ENCODE measurements around the gene FZD8.
A peak's percentile ranks its signal among the peaks of the same experiment; 100 is the strongest.

- TF ChIP-seq, protein P1, sequence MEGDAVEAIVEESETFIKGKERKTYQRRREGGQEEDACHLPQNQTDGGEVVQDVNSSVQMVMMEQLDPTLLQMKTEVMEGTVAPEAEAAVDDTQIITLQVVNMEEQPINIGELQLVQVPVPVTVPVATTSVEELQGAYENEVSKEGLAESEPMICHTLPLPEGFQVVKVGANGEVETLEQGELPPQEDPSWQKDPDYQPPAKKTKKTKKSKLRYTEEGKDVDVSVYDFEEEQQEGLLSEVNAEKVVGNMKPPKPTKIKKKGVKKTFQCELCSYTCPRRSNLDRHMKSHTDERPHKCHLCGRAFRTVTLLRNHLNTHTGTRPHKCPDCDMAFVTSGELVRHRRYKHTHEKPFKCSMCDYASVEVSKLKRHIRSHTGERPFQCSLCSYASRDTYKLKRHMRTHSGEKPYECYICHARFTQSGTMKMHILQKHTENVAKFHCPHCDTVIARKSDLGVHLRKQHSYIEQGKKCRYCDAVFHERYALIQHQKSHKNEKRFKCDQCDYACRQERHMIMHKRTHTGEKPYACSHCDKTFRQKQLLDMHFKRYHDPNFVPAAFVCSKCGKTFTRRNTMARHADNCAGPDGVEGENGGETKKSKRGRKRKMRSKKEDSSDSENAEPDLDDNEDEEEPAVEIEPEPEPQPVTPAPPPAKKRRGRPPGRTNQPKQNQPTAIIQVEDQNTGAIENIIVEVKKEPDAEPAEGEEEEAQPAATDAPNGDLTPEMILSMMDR (IDR thresholded peaks at IDR 0.05), result peak; percentile 17
- TF ChIP-seq, protein P2, sequence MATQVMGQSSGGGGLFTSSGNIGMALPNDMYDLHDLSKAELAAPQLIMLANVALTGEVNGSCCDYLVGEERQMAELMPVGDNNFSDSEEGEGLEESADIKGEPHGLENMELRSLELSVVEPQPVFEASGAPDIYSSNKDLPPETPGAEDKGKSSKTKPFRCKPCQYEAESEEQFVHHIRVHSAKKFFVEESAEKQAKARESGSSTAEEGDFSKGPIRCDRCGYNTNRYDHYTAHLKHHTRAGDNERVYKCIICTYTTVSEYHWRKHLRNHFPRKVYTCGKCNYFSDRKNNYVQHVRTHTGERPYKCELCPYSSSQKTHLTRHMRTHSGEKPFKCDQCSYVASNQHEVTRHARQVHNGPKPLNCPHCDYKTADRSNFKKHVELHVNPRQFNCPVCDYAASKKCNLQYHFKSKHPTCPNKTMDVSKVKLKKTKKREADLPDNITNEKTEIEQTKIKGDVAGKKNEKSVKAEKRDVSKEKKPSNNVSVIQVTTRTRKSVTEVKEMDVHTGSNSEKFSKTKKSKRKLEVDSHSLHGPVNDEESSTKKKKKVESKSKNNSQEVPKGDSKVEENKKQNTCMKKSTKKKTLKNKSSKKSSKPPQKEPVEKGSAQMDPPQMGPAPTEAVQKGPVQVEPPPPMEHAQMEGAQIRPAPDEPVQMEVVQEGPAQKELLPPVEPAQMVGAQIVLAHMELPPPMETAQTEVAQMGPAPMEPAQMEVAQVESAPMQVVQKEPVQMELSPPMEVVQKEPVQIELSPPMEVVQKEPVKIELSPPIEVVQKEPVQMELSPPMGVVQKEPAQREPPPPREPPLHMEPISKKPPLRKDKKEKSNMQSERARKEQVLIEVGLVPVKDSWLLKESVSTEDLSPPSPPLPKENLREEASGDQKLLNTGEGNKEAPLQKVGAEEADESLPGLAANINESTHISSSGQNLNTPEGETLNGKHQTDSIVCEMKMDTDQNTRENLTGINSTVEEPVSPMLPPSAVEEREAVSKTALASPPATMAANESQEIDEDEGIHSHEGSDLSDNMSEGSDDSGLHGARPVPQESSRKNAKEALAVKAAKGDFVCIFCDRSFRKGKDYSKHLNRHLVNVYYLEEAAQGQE (IDR thresholded peaks at IDR 0.05; ENCODE audit: insufficient read depth in 1 of 2, low read depth in 2 of 2, low read length in 1 of 2), result no peak
- TF ChIP-seq SIN3A (IDR thresholded peaks at IDR 0.05; ENCODE audit: borderline replicate concordance, insufficient read depth, low read depth, low read length) (no peak), POLR2AphosphoS5 (IDR thresholded peaks at IDR 0.05; ENCODE audit: low read depth, low read length) (no peak)
These were observed at the start of gene FZD8 for GRCh38 chr10:35642035-35642792.
